HL-60 (cell line): ENCODE data around the gene PTPRD.

Experiments used
- DNase-seq, 2 experiments: peaks; one replicate each; pipeline ENCODE4 v3.0.0-alpha.2; 2010 to 2020; ENCODE audit warnings: low read depth in 1 of 2, low spot score in 1 of 2
- H3K27ac ChIP-seq: fragments of 250-450 bp; sonication (Bioruptor Pico); replicated peaks from 2 replicates; pipeline ENCODE4 v1.5.1; 2020; ENCODE audit warnings: mild to moderate bottlenecking, moderate library complexity
- H3K27me3 ChIP-seq: fragments of 250-450 bp; sonication (Bioruptor Pico); 2 replicates; pipeline ENCODE4 v1.5.1; 2021; ENCODE audit warnings: mild to moderate bottlenecking, moderate library complexity; ENCODE audit not compliant: insufficient read depth, poor library complexity, severe bottlenecking
- H3K4me3 ChIP-seq: replicated peaks from 2 replicates; pipeline ENCODE4 v1.5.1; 2011; ENCODE audit warnings: mild to moderate bottlenecking, control low read depth, low read length; ENCODE audit not compliant: insufficient read depth
- CTCF ChIP-seq: IDR thresholded peaks from one replicate; pipeline ENCODE4 v1.5.1; 2011; ENCODE audit warnings: low read length, control low read depth, inconsistent platforms; ENCODE audit not compliant: insufficient read depth
- GABPA ChIP-seq: IDR thresholded peaks from 2 replicates; pipeline ENCODE4 v1.6.1; 2012; ENCODE audit warnings: low read depth
- POLR2AphosphoS5 ChIP-seq: IDR thresholded peaks from 2 replicates; pipeline ENCODE4 v1.6.1; 2012; ENCODE audit warnings: low read depth
- REST ChIP-seq: IDR thresholded peaks from 2 replicates; pipeline ENCODE4 v1.6.1; 2012; ENCODE audit warnings: low read depth; ENCODE audit not compliant: insufficient replicate concordance
- SPI1 ChIP-seq: IDR thresholded peaks from 2 replicates; pipeline ENCODE4 v1.6.1; 2012; ENCODE audit warnings: low read depth, mild to moderate bottlenecking, borderline replicate concordance

Gene PTPRD

DNA sequence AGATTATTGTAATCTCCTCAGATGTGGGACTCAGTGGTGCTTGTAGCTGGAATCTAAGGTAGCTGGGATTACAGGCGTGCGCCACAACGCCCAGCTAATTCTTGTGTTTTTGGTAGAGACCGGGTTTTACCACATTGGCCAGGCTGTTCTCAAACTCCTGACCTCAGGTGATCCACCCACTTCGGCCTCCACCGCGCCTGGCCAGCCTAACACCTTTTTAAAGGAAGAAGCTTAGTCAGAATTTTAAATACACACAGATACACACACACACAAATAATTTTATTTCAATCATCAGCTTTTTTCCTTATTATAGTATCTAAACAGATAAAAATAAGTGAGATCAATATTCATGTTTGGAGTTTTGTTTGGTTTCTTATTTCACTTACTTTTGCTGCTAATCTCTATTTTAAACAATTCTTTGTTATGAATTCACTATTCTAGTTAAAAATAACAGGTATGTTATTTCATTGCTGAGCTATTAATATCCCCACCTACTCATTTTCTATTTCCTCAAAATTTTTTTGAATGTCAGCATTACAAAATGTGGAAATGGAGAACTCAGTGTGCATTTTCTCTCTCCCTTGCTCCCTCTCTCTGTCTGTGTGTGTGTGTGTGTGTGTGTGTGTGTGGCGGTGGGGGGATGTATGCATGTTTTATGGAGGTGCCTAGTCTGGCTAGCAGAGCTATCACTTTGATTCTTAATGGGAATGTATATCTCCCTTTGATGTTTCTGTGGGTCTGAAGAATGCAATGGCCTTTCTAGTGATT is 1852.6 kb downstream of the PTPRD start:
- Histone ChIP-seq H3K4me3 (no peak overlapping the region), H3K27ac (no peak overlapping the region), H3K27me3 (no peaks in the 10 kb centered on the region)
- DNase-seq, result no peak
- TF ChIP-seq SPI1, result no peak
- no peak for TF ChIP-seq CTCF
- TF ChIP-seq REST, result no peak
- no peak for TF ChIP-seq GABPA
- no peak for TF ChIP-seq POLR2AphosphoS5

GRCh38 chr9:8757881-8758280 is 1854.9 kb downstream of the PTPRD start:
- Histone ChIP-seq H3K4me3 (no peak overlapping the region), H3K27me3 (no peaks in the 10 kb centered on the region), H3K27ac (no peak overlapping the region)
- no peak for TF ChIP-seq GABPA
- no peak for TF ChIP-seq REST
- no peak for TF ChIP-seq POLR2AphosphoS5
- TF ChIP-seq SPI1, result no peak
- no peak for TF ChIP-seq CTCF
- no peak for DNase-seq

GRCh38 chr9:8754751-8755150 is 1858.1 kb downstream of the PTPRD start:
- H3K27me3 ChIP-seq, result no peaks in the 10 kb centered on the region
- no peak overlapping the region for H3K27ac ChIP-seq
- no peak overlapping the region for H3K4me3 ChIP-seq
- no peak for DNase-seq
- TF ChIP-seq SPI1, result no peak
- TF ChIP-seq POLR2AphosphoS5, result no peak
- no peak for TF ChIP-seq REST
- no peak for TF ChIP-seq CTCF
- TF ChIP-seq GABPA, result no peak
